ENCODE measurements around the gene PPHLN1.

- TF ChIP-seq SP1 (IDR thresholded peaks at IDR 0.05) (no peak), L3MBTL2 (conservative IDR thresholded peaks at IDR 0.05) (no peak), ELF4 (IDR thresholded peaks at IDR 0.05) (no peak), BHLHE40 (IDR thresholded peaks at IDR 0.05; ENCODE audit: borderline replicate concordance) (no peak), FOXM1 (IDR thresholded peaks at IDR 0.05; ENCODE audit: borderline replicate concordance) (no peak), NFRKB (IDR thresholded peaks at IDR 0.05) (no peak), HDGF (IDR thresholded peaks at IDR 0.05; ENCODE audit: borderline replicate concordance) (no peak), ZNF384 (IDR thresholded peaks at IDR 0.05) (no peak), LEF1 (IDR thresholded peaks at IDR 0.05; ENCODE audit: borderline replicate concordance) (no peak), FOXA1 (IDR thresholded peaks at IDR 0.05) (no peak), FOXK2 (IDR thresholded peaks at IDR 0.05) (no peak), SUZ12 (IDR thresholded peaks at IDR 0.05) (no peak), ARNT (IDR thresholded peaks at IDR 0.05) (no peak)
These were observed 44.7 kb upstream of the PPHLN1 start for GRCh38 chr12:42281278-42281677.
